Amygdala (tissue), 56 donors: ENCODE results near the gene PFN3.
A peak's percentile ranks its signal among the peaks of the same experiment; 100 is the strongest.
"Not testable (repeated sequence)": the region's sequence is repeated elsewhere in the genome, so short reads cannot be mapped to it uniquely, and the experiment has no call there.

Experiments
- DNase-seq, 56 donors: peaks; one replicate each; lab custom pipeline; 2025; lab: John Stamatoyannopoulos, UW

Gene PFN3

DNA sequence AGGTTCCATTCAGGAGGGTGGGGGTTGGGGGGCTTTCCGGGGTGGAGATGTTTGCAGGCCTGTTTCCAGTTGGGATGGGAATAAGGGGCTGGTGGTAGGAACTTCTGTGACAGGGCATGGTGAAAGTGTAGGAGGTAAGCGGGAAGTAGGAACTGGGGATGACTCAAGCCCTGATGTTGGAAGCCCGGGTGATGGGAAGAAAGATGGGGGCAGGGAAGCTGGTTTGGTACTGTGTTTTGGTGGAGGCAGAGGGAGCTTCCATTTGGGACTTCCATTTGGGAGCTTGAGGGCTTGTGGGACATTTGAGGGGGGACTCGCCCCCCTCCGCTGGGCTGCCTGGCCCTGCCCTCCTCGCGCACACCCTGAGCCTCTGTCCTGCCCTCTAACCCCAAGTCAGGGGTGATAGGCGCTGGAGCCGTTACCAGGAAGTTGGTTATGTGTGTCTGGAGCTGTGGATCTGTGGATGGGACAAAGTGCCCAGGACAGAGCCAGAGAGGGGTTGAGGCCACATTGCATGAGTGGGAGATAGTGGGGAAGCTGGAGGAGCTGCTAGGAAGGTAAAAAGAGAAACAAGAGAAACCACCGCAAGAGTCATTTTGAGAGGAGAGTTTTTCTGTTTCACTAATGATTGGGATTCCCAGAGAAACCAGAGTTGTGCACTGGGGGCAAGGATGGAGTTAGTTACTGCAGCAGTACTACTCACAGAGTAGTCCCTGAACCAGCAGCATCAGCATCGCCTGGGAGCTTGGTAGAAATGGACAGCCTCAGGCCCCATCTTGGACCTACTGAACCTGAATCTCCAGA, 36.1 kb downstream of the PFN3 start:
- no peak for DNase-seq

DNA sequence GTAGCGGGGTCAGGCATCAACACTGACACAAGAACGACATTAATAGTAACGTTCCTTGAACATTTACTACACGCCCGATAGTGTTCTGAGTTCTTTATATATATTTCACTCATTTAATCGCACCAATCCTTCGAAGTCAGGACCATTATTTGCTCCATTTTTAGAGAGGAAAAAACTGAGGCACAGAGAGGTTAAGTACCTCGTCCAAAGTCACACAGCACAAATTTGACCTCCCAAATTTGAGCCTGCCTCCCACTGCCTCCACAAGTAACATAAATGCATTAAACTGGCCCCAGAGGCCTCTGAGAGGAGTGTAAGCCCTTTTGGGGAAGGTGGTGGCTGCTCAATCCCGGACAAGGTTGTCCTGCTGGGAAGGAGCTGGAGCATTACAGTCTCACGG, 36.9 kb downstream of the PFN3 start:
- DNase-seq: no peak

DNA sequence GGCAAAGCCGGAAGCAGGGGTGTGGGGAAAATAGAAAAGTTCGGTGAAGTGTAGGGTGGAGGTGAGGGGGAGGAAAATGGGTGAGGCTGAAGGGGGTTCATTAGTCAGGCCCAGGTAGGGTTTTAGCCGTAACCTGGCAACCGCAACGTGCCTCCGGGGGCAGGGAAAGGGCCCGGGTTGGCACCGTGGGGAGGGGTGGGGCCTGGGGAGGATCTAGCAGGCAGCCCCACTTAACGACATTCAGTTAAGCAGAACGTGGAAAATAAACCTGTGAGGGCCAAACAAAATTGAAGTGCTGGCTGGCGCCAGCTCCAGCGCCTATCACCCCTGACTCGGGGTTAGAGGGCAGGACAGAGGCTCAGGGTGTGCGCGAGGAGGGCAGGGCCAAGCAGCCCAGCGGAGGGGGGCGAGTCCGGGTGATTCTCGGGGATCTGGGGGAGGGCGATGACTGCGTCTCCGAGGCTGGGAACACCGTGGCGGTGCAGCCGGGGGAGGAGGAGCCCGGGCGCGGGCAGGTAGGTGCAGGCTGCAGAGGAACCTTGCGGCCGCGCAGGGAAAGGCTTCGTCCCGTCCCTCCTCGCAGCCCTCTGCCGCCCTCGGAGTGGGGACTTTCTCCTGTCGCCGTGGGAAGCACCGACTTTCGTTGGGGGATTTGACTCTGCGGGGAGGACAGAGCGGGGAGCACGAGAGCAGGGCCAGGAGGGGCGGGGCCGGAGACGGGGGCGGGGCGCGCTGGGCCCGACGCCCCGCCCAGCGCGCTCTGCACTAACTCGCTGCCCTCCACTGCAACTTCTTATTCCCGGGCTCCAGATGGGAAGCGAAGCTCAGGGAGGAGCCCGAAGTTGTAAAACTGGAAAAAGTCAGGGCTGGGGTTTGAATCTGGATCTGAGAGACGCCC, 37.6 kb downstream of the PFN3 start:
- DNase-seq: peak in 2 of 56 donors; percentile 22 to 30

DNA sequence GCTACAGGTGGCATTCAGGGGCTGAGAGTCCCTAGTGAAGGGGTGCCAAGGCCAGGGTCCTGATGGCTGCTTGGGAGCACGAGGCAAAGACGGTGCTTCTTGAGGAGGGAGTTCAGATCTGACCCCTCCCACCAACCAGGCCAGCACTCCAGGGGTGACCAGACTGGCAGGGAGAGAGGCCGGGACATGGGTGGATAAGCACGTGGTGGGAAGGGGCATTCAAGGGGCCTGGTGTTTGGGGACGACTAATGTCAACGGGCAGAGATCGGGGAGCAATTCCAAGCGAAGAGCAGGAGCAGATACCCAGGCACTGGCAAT, 38.2 kb downstream of the PFN3 start:
- no peak for DNase-seq

DNA sequence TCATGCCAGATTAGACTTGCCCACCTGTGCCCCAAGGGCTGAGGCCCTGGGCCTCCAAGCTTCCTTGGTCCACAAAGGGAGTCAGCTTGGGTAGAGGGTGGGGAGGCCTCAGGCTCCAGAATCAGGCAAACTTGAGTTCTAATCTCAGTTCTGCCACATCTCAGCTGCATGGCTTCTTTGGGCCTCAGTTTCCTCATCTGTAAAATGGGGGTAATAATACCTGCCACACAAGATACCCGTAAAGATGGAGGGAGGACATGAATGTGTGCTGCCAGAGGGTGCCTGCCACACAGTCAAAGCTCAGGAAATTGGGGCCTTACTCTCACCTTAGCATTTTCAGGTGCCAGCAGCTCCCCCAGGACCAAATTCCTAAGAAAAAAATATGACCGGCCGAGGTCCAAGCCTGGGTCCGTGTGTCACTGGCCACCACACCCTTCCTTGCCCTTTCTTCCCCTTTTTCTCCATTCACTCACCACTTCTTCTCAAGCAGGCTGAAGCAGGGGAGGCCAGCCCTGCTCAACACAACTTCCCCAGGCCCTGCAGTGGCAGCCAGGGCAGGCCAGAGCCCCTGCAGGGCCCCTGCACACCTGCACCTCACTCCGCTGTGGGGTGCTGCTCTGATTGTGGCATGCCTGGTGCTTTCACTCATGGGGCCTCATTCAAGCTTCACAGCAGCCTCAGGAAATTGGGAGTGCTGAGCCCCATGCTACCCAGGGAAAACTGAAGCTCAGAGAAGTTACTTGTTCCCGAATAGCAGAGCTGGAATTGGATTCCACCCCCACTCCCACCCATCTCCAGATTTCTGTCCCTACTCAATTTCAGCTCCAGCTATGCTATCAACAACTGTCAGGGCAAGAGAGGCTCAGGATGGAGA, 38.8 kb downstream of the PFN3 start:
- DNase-seq: no peak

DNA sequence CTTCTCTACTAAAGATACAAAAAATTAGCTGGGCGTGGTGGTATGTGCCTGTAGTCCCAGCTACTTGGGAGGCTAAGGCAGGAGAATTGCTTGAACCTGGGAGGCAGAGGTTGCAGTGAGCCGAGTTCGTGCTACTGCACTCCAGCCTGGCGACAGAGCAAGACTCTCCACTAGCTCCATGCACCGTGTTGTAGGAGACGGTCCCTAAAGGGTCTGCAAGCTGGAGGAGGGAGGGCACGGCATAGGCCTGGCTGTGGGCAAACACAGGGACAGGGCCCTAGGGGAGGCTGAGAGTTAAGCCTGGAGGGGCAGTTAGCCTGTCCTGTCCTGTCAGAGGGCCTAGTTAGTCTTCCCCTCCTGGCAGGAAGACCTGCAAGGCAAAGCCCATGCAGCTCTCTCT, 39.7 kb downstream of the PFN3 start:
- DNase-seq: not testable (repeated sequence)

DNA sequence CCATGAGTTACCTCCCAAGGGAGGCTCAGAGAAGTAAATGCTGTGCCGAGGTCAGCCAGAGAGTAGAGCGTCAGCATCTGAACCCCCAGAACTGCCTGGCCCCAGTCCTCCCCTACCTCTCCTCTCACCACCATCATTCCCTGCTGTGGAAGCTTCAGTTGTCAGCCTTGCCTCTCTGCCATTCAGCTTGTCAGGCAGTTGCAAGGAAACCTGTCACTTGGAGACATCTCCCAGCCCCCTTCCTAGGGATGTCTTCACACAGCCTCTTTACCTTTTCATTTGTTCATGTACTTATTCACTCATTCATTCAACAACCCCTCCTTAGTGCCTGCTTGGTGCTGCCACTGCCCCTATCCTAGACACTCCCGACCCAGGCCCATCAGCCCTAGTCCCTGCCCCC, 40.6 kb downstream of the PFN3 start:
- DNase-seq: no peak

DNA sequence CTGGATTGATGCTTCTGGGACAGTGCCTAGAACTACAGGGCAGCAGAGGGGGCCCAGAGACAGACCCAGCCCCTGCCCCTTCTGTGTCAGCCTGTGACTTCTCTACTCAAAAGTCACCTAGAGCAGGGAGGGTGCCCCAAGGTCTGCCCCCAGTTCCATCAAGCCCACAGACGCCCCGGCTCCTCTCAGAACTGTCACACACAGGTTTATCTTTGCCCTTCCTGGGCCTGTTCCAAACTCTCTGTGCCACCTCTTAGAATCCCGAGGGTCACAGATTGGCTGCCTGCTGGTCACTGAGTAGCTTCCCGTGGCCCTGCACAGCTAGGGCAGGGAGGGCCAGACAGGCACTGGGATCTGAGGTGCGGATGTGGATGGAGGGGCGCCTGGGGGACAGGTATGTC, 41.0 kb downstream of the PFN3 start:
- no peak for DNase-seq

DNA sequence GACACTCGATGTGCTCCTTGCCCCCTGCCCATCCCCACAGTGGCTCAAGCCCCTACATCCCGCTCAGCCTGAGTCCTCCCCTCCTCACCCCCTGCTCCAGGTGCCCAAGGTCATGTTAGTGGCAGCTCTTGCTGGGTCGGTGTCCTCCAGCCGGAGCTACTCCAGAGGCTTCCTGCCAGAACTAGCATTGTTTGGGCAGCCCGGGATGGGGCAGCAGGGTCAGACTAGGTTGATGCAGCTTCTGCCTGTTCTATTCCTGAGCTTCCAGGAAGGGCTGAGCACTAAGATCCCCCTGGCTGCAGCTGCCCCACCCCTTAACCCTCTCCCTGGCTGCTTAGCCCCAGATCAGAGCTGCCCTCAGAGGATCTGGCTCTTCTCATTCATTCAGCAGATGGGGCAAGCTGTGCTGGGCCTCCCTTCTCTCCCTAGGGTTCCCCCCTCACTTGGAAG, 42.1 kb downstream of the PFN3 start:
- DNase-seq: no peak

DNA sequence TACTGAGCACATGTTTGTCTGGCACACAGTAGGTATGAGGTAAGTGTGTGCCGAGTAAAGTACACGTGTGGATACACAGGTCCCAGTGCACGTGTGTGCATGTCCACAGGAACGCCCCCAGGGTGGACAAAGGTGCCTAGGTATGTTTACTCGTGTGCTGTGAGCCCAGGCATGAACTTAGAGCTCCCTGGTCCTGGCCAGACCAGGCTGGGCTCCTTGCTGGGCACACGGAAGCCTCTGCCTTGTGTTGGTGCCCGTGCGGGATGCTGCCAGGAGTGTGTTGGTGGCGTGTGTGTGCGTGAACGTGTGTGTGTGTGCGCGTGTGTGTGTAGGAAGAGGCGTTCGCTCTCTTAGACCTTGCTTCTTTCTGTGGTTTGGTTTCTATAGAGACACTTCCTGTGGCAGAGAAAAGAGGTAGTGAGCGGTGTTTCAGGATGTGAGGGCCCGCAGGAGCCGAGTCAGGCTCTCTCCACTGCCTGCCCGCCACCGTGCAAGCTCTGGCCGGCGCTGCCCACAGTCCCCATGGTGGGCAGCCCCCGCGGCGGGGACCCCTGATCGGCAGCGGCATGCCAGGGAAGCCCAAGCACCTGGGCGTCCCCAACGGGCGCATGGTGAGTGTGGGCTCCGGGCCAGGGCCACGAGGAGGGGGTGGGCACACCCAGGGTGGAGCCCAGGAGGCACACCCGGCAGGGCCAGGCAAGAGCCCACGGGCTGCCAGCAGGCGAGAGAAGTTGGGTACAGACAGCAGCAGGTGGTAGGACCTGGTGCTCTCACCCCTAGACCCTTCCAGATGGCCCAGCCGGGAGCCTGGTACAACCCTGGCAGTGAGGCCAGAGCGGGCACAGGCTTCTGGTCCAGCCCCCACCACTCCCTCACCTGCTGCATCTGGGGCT, 42.8 kb downstream of the PFN3 start, which contains the start of gene RGS14:
RGS14 (plus strand) TSS at position 466 of the 893 bp plus-strand sequence; CDS start at position 567, 101 bp downstream.
- peak in 8 of 56 donors; percentile 10 to 45 (median 21) for DNase-seq

DNA sequence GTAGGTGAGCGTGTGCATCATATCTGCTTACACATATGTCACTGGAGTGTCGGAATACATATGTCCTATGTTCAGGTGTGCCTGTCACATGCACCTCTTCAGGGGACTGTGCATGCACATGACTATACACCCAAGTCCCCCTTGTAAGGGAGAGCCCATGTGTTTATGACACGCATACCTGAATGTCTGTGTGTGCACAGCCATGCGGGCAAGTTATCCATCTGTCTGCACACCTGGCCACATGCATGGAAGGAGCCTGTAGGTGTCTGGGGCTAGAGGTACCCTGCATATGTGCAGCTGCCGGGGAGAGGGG, 43.4 kb downstream of the PFN3 start:
- no peak for DNase-seq

DNA sequence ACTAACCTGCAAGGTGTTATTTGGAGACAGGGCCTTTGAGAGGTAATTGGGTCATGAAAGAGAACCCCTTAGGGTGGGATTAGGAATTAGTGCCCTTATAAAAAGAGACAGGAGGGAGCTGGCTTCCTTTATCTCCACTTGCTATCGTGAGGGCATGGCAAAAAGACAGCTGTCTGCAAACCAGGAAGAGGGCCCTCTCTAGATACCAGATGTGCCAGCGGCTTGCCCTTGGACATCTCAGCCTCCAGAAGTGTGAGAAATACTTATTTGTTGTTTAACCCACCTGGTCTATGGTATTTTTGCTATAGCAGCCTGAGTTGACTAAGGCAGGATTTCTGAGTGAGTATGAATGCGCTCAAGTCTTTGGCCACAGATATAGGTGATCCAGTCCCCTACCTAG, 43.7 kb downstream of the PFN3 start:
- no peak for DNase-seq

DNA sequence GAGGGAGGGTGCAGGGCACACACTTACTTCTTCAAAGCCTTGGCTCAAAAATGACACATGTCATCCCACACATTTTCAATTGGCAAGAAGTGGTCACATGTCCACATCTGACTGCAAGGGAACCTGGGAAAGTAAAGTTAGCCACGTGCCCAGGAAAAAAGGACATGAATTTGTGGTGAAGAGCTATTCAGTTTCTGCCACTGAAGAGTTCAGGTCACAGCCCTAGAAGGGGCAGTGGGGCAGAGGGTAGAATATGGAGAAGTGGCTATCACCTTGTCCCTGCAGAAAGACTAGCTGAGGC, 44.6 kb downstream of the PFN3 start:
- no peak for DNase-seq

DNA sequence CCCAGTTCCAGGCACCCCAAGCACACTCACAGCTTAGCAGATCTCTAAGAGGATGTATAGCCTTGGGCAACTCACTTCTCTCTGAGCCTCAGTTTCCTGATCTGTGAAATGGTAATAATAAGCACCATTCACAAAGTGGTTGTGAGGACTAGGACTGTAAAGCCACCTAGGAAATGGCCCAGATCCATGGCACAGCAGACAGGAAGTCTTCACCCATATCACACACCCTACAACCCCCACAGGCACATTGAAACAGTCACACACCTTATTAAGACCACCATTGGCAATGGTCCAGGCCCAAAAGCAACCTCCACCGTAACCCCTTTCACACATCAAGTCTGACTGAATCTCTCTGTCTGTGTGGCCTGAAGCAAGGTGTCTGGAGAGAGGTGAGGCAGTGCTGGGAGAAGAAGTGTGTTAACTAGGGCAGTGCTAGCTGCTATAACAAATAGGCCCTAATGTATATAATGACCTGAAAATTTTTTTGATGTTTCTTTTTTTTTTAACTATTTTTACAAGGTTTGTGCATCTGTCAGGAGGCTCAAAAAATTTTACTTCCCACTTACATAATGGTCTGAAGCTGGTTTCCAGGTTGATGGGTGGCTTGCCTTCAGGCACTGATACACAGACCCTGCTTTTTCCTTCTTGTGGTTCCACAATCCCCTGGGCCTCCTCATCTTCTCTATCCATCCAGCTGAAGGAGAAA, 45.1 kb downstream of the PFN3 start:
- DNase-seq: no peak

DNA sequence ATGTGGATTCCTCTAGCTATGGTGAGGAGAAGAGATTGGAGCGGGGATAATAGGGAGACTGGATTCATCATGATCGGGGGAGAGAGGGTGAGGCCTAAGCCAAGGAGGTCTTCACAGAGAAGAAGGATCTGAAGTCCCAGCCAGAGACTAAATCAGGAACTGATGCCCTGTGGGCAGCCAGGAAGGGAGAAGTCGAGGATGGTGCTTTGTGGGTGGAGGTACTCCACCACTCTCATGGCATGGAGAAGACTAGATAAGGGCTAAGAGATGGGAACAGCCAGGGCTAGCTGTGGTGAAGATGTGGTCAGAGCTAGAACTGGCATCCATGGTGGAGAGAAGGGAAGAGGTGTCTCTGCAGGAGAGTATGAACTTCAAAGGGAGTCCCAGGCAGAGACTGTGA, 45.8 kb downstream of the PFN3 start:
- DNase-seq: no peak

DNA sequence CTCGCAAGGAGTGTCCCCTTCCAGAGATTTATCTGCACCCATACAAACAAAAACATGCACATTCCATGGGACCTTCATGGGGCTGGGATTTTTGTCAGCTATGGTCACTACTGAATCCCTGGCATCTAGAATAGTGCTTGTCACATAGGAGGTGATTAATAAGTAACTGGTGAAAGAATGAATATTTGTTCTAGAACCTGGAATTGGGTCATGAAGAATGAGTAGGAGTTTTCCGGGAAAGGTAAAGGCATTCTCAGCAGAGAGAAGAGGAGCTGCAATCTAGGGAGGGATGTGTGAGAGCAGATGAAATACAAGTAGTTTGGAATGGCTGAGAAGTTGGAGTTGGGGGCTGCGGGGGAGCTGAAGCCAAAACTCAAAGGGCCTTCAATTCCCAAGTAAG, 46.2 kb downstream of the PFN3 start:
- no peak for DNase-seq

DNA sequence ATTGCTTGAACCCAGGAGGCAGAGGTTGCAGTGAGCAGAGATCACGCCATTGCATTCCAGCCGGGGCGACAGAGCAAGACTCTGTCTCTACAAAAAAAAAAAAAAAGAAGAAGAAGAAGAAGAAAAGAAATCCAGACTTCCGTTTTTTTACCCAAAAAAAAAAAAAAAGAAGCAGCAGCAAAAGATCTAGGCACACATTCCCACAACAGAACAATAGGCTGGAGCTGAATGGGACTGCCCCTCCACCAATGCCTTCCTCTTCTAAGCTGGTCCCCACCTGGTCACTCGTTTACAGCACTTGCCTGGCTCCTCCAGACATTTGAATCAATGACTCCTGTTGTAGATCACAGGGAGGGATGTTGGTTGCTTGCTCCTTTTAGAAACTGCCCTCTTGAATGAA, 47.4 kb downstream of the PFN3 start:
- DNase-seq: no peak

DNA sequence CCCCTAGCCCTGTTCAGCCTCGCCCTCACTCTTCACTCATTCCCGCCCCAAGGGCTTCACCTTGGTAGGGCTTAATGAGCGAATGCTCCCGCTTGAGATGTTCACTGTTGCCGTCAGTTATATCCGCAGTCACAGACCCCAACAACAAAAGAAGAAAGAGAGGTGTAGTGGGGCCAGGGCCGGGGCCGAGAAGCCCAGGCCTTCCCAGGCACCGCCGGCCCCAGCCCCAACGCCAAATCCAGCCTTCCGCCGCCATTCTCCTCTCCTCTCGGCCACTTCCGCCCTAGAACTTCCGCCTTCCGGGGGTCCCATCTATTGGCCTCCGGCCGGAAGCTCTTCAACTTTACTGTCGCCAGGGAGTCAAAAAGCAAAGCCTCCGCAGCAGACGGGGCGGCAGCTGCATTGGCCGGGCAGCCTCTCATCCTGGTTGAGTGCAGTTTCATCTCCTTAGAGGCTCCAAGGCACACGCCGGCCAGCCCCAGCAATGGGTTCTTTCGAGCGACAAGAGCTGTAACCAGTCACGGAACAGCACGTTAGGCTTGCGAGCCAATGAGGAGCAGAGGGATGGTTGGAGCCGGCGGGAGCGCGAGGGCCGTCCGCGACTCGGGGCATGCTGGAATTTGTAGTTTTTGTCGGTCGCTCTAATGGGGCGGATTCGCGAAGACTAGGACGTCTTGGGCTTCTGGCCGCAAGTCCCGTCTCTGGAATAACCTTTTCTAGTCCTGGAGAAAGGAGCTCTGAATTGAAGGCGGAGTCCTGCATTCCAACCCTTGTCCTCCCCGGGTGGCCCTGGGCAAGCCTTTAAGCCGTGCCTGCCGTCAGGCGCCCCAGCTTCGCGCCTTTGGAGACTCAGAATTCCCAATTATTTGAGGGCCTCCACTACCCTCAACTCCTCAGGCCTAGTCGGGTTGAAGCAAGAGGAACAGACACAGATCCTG, 48.8 kb downstream of the PFN3 start, which contains the start of gene LMAN2:
LMAN2 (minus strand) TSS at position 277 of the 938 bp plus-strand sequence; CDS start at position 256, 21 bp downstream.
- peak; percentile 67 to 96 (median 91) for DNase-seq
